Lung (tissue), 12 donors: Measurements from ENCODE around the gene CDKAL1. TPM values are rescaled to one million over a fixed set of nuclear protein-coding genes. Genes with fewer than 3 reads are reported as not detected.
"Not testable (repeated sequence)": the region's sequence is repeated elsewhere in the genome, so short reads cannot be mapped to it uniquely, and the experiment has no call there.

Experiments used
- ATAC-seq: fragments of 200-7000 bp; cut with Tn5 transposase; one replicate; pipeline ENCODE4 v1.9.1; 2020; ENCODE audit warnings: moderate number of reproducible peaks; ENCODE audit not compliant: insufficient read depth, low FRiP score
- DNase-seq, 3 donors: peaks; one replicate each; pipeline ENCODE4 v3.0.0-alpha.2; 2013 to 2017
- H3K27ac ChIP-seq, 2 donors: one replicate each; pipeline ENCODE4 v1.5.1; 2013; ENCODE audit warnings: mild to moderate bottlenecking in 2 of 2, moderate library complexity in 2 of 2, control low read depth in 1 of 2, inconsistent platforms in 1 of 2, low read depth in 1 of 2, low read length in 1 of 2
- H3K27me3 ChIP-seq, 3 donors: one replicate each; pipeline ENCODE4 v1.5.1; 2013; ENCODE audit warnings: low read length in 2 of 3; ENCODE audit not compliant: control insufficient read depth in 3 of 3, insufficient read depth in 3 of 3
- H3K36me3 ChIP-seq, 4 donors: one replicate each; pipeline ENCODE4 v1.5.1; 2013; ENCODE audit warnings: low read length in 4 of 4, mild to moderate bottlenecking in 1 of 4, moderate library complexity in 1 of 4; ENCODE audit not compliant: control insufficient read depth in 4 of 4, insufficient read depth in 4 of 4
- H3K4me1 ChIP-seq, 5 donors: one replicate each; pipeline ENCODE4 v1.5.1; 2013; ENCODE audit warnings: low read length in 5 of 5, mild to moderate bottlenecking in 2 of 5, moderate library complexity in 1 of 5; ENCODE audit not compliant: control insufficient read depth in 5 of 5, insufficient read depth in 5 of 5
- H3K4me3 ChIP-seq: one replicate; pipeline ENCODE4 v1.5.1; 2013; ENCODE audit warnings: mild to moderate bottlenecking, control low read depth, moderate library complexity
- H3K9ac ChIP-seq, 2 donors: one replicate each; pipeline ENCODE4 v1.5.1; 2013; ENCODE audit warnings: low read length in 2 of 2, control low read depth in 1 of 2; ENCODE audit not compliant: insufficient read depth in 1 of 2
- H3K9me3 ChIP-seq, 4 donors: one replicate each; pipeline ENCODE4 v1.5.1; 2013; ENCODE audit warnings: low read length in 3 of 4, mild to moderate bottlenecking in 1 of 4, moderate library complexity in 1 of 4; ENCODE audit not compliant: control insufficient read depth in 4 of 4, insufficient read depth in 3 of 4
- CTCF ChIP-seq: IDR thresholded peaks from 2 replicates; pipeline ENCODE4 v1.5.1; 2012; ENCODE audit warnings: mild to moderate bottlenecking; ENCODE audit errors: control extremely low read depth, extremely low read depth
- WGBS, 2 donors: extraction: QIAGEN DNeasy Blood & Tissue Kit; methylation state at CpG; one replicate each; pipeline ENCODE4 v1.1.7; 2013; 5-methylcytosine and 5-hydroxymethylcytosine counted together
- polyA plus RNA-seq, 2 donors: library from polyadenylated mRNA; stranded (reverse); fragments of 200-250 nt; gene quantifications; one replicate each; pipeline ENCODE4 v1.2.1, GENCODE V29; 2013
- total RNA-seq, 2 donors: library from RNA; depleted of rRNA in 1 of 2; stranded (reverse); fragments of >200 nt in 1 of 2; gene quantifications; one replicate each; pipeline ENCODE4 v1.2.1, GENCODE V29; 2014 to 2021
- donor health status: control.
- donor health status: control.
- donor health status: Bipolar disorder and iron deficiency.
- donor health status: healthy.
- donor health status: DM: yes; HTN: yes; CAD: no.

CDKAL1 gene
- total and polyA plus RNA-seq, 4 donors: 4.0 to 39.0 (median 10.0) TPM

GRCh38 chr6:20826378-20826777 lies 292.1 kb downstream of the CDKAL1 start:
- WGBS, 2 donors: 68 to 87% methylated on average over 6 of the region's 6 CpGs
- Histone ChIP-seq H3K9me3 (peaks cover 0 to 3% (median 0%) of the 10 kb centered on the region in 4 donors), H3K36me3 (peaks cover 0 to 2% (median 0%) of the 10 kb centered on the region in 4 donors), H3K9ac (no peak overlapping the region), H3K27ac (peak overlapping the region in 1 of 2 donors; percentile 33), H3K4me1 (peaks cover 0 to 2% (median 0%) of the 10 kb centered on the region in 5 donors), H3K27me3 (no peaks in the 10 kb centered on the region), H3K4me3 (no peak overlapping the region)
- no peak for DNase-seq
- ATAC-seq: no peak
- no peak for TF ChIP-seq CTCF

DNA sequence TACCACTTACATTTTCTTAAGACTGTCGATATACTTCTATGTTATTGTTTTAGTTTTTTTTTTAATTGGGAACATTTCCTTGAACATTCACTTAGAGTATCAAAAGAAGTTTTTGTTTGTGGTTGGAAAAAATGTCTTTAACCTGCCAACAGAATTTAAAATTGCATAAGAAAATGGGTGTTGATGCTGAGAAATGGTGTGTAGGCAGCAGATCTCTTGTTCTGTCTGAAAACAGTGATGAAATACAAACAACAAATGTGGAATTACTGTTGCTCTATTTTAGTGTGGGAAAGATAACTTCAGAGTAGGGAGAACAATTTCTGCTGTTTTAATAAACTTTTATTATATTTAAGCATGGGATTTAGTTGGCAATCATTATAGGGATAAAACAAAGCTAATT lies 293.5 kb downstream of the CDKAL1 start:
- ATAC-seq: no peak
- H3K9ac ChIP-seq: no peak overlapping the region
- peak in 2 of 3 donors; percentile 26 to 58 for DNase-seq
- H3K27me3 ChIP-seq: no peaks in the 10 kb centered on the region
- H3K4me3 ChIP-seq: no peak overlapping the region
- H3K27ac ChIP-seq: no peak overlapping the region
- no peak for TF ChIP-seq CTCF
- peaks cover 0 to 3% (median 0%) of the 10 kb centered on the region in 4 donors for H3K9me3 ChIP-seq
- 55 to 82% methylated on average over 1 of the region's 1 CpG for WGBS, 2 donors
- H3K4me1 ChIP-seq: peaks cover 0 to 2% (median 0%) of the 10 kb centered on the region in 5 donors
- H3K36me3 ChIP-seq: peaks cover 0 to 2% (median 0%) of the 10 kb centered on the region in 4 donors

- 96 to 100% methylated on average over 1 of the region's 1 CpG for WGBS, 2 donors
- H3K27me3 ChIP-seq: no peaks in the 10 kb centered on the region
- H3K4me3 ChIP-seq: no peak overlapping the region
- no peak overlapping the region for H3K9ac ChIP-seq
- no peaks in the 10 kb centered on the region for H3K9me3 ChIP-seq
- no peak for TF ChIP-seq CTCF
- ATAC-seq: no peak
- H3K27ac ChIP-seq: no peak overlapping the region
- no peak for DNase-seq
- H3K36me3 ChIP-seq: no peaks in the 10 kb centered on the region
- peaks cover 0 to 2% (median 0%) of the 10 kb centered on the region in 5 donors for H3K4me1 ChIP-seq
These were observed 296.3 kb downstream of the CDKAL1 start for GRCh38 chr6:20830576-20830975.

GRCh38 chr6:20831251-20831650 lies 297.0 kb downstream of the CDKAL1 start:
- H3K36me3 ChIP-seq, H3K9me3 ChIP-seq, H3K9ac ChIP-seq, H3K4me3 ChIP-seq, DNase-seq, H3K4me1 ChIP-seq, ATAC-seq, H3K27ac ChIP-seq, H3K27me3 ChIP-seq: not testable (repeated sequence)
- 96 to 98% methylated on average over 7 of the region's 7 CpGs for WGBS, 2 donors
